Measurements from ENCODE around the gene FRYL. TPM values are rescaled to one million over a fixed set of nuclear protein-coding genes. Genes with fewer than 3 reads are reported as not detected.
A peak's percentile ranks its signal among the peaks of the same experiment; 100 is the strongest.

The FRYL gene
- total RNA-seq, 4 donors from 2014 or later = 51.1 to 96.5 (median 70.6) TPM

DNA sequence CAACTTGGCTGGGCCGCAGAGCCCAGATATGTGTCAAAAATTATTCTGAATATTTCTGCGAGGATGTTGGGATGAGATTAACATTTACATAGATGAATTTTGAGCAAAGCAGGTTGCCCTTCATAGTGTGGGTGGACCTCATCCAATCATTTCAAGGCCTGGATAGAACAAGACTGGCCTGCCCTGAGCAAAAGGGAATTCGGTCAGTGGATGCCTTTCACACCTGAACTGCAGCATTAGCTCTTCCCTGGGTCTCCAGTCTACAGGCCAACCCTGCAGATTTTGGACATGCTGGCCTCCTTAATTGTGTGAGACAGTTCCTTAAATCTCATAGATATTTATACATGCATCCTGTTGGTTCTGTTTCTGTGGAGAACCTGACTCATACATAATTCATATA, 329.3 kb downstream of the FRYL start:
- no peak overlapping the region for H3K4me3 ChIP-seq (ENCODE audit: low read depth, poor library complexity, severe bottlenecking)
- TF ChIP-seq POLR2A (IDR thresholded peaks at IDR 0.05) (no peak), CTCF (IDR thresholded peaks at IDR 0.05) (no peak)
- intact Hi-C loops (cut with DNase I; ENCODE audit: low total_unique reads) = no loop called here
- WGBS, 2 donors = 96 to 97% methylated on average over 3 of the region's 3 CpGs
- DNase-seq (ENCODE audit: low spot score in 2 of 2) = no peak

GRCh38 chr4:48449151-48449550, 330.9 kb downstream of the FRYL start:
- intact Hi-C loops (cut with DNase I; ENCODE audit: low total_unique reads) = no loop called here
- 91 to 93% methylated on average over 10 of the region's 10 CpGs for WGBS, 2 donors

More at GRCh38 chr4:48449151-48449550, 330.9 kb downstream of the FRYL start:
- TF ChIP-seq CTCF (IDR thresholded peaks at IDR 0.05) (no peak), POLR2A (IDR thresholded peaks at IDR 0.05) (no peak)
- DNase-seq (ENCODE audit: low spot score in 2 of 2) = peak in 1 of 2 donors; percentile 39
- H3K4me3 ChIP-seq (ENCODE audit: low read depth, poor library complexity, severe bottlenecking) = no peak overlapping the region

Other genes starting within 250 kb of the FRYL start
- gene OCIAD1, start 50.8 kb upstream of the FRYL start, total RNA-seq = 100 to 1,000 TPM in 2 of 4 donors, 10 to 100 TPM in 2; 65.9 to 103 (median 88.6) TPM
- 10 to 100 TPM; 12.6 to 21.5 (median 17.6) TPM for gene OCIAD2, start 126.5 kb upstream of the FRYL start, total RNA-seq
- gene CWH43, start 206.0 kb upstream of the FRYL start, total RNA-seq = 10 to 100 TPM; 37.0 to 60.3 (median 47.6) TPM

All from lower leg skin (tissue), 4 donors.